K562 treated with DMSO at 1 percent for 24 hours (cell line): ENCODE data around the gene PRPF19. TPM values are rescaled to one million over a fixed set of nuclear protein-coding genes. Genes with fewer than 3 reads are reported as not detected.

Experiments
- total RNA-seq: library from RNA; unstranded; fragments of 300-600 nt; gene quantifications from 2 replicates; pipeline ENCODE4 v1.2.3, GENCODE V29; 2022; ENCODE audit warnings: low read depth; ENCODE audit not compliant: insufficient read depth

The PRPF19 gene
- total RNA-seq, result 149 and 150 TPM in 2 replicates

DNA sequence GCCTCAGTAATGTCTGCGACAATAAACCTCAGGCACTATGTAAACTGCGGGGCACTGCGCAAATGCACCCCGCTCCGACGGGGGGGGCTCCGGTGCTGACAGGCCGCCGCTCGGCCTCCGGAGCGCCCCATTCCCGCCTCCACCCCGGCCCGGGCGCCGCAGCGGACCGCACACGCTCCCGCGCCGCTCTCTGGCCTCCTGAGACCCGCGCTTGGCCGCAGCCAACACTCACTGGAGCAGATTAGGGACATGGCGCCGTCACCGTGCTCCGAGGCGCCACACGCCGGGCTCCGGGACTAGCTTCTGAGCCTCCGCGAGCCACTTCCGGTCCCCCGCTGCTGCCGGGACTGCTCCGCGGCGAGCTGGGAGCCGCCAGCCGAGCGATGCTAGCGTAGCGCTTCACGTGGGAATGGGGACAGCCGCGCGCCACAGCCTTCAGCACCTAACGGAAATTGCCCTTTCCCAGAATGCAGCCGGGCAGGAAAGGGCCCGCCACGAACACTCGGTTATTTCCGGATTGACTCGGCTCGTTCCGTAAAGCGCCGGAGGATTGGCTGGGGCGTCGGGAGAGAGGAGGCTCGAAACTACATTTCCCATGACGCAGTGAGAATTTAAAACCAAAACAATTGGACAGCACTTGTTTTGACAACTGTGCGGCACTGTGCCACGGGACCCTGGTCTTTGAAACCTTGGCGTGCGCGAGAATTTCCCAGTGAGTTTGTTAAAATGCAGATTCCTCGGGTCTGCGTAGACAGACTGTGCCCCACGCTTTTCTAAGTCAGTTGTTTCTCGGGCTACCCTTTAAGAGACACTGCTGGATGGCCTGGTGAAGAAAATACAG, at the start of gene PRPF19:
PRPF19 (minus strand) TSS at position 454 of the 841 bp plus-strand sequence; CDS start at position 251, 203 bp downstream.

DNA sequence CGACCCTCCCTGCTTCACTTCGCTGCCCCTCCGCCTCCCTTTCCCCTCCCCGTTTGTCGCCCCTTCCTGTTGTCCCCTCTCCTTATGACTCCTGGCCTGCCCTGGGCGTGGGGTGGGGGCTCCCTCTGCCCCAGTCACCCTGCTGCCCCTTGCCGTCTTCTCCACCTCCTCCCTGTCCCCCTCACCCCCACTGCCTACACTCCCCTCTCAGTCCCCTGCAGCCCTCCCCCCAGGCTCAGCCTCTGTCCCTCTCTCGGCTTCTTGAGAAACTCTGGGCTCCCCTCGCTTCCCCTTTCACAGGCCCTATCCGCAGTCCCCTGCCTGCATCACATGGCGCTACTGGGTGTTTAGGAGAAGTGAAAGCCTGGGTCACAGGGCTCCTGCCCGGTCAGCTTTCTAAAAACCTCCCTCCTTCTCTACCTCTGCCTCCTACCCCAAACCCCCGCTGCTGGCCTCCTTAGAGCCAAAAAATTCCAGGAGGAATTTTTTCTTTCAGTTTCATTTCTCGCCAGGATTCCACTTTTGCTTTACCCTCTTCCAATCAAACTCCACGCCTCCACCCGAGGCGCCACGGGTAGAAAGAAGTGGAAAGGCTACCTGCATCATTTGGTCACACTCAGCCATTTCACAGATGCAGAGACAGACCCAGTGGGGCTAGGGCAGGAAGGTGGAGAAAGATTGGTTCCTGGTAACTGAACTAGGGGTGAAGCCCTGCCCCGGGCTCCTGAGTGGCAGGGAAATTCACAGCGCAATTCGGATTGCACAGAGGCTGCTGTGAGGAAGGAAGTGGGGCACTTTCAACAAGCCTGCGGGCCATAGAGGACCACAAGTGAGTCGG, 45.7 kb upstream of the PRPF19 start, which contains the start of gene SLC15A3:
SLC15A3 (minus strand) TSS at position 273 of the 838 bp plus-strand sequence. CDS start 625 bp downstream, outside the sequence.

DNA sequence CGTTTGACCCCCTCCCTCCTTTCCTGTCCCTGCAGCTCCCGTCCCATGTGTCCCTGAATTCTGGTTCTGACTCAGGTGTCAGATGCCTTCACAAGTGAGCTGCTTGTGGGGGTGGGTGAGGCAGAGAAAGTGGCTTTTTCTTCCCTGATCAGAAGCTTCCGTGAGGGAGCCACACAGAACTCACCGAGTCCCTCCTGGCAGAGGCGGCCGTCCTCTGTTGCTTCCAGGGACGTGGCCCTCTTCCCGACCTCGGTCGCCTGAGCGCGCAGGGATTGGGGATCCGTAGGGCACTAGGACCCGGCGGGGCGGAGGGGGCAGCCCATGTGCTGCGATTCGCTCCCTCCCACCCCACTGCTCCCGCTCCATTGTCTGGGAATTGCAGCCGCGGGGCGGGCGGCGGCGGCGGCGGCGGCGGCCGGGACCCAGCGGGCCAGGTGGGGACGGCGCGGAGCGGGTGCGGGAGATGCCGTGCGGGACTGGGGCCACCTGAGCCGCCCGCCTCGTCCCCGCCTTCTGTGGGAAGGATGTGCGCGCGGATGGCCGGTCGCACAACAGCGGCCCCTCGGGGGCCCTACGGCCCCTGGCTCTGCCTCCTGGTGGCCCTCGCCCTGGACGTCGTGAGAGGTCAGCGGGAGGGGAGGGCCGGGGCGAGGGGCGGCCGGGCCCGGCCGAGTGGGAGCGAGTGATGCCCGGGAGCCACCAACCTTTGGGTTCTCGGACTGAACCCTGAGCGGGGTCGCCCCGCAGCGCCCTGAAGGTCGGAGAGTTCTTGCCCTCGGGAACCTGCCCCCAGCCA, 17.9 kb upstream of the PRPF19 start, which contains the start of gene TMEM132A:
TMEM132A (plus strand) TSS at position 351 of the 796 bp plus-strand sequence; CDS start at position 525, 174 bp downstream.

GRCh38 chr11:60913793-60914632, 7.6 kb upstream of the PRPF19 start, which contains the start of gene TMEM109:
TMEM109 (plus strand) TSS chr11:60914158; CDS start chr11:60919694, 5,536 bp downstream.

DNA sequence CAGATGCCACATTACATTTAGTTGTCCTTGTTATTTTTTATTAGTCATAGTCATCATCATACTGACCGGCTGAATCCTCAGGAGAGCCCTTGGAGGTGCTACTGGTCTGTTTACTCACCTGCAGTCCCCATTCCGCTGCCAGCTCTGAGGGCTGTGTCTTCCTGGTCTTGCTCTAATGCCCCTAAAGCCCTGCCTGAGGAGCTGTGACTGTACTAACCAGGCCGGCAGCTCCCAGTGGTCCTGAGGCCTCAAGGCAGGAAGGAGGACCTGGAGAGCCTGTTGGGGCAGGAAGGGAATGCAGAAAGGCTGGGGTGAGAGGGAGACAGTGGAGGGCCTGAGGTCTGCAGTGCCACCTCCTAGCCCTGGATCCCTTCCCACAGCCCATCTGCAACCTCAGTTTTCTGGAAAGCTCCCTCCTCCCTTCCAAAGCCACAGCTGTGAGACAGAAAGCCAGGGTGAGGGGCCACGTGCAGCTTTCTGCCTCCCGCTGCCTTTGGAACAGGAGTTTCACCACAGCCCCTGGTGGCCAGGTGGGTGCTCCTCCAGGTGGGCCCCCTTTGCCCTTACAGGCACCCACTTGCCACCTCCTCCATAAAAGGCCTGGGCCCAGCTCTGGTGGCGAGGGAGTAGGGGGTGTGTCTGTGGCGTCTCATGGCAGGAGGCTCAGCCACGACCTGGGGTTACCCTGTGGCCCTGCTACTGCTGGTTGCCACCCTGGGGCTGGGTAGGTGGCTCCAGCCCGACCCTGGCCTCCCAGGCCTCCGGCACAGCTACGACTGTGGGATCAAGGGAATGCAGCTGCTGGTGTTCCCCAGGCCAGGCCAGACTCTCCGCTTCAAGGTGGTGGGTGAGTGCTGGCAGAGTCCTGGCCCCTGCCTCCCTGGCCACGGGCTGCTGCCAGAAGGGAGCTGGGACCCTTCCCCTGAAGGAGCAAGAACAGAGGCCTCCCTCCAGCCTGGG, 39.2 kb downstream of the PRPF19 start, which contains the start of gene ZP1:
ZP1 (plus strand) TSS at position 632 of the 960 bp plus-strand sequence; CDS start at position 652, 20 bp downstream.

GRCh38 chr11:60855726-60856633, 50.4 kb downstream of the PRPF19 start, which contains the start of gene PTGDR2:
PTGDR2 (minus strand) TSS chr11:60855950; CDS start chr11:60853722, 2,228 bp downstream.

GRCh38 chr11:60841797-60842667, 64.4 kb downstream of the PRPF19 start, which contains the start of gene CCDC86:
CCDC86 (plus strand) TSS chr11:60842113; CDS start chr11:60842125, 12 bp downstream.

Other genes starting within 250 kb of the PRPF19 start
- not detected in 2 replicates for gene MS4A8, start 207.0 kb downstream of the PRPF19 start, total RNA-seq
- not detected in 2 replicates for gene MS4A18, start 181.9 kb downstream of the PRPF19 start, total RNA-seq
- gene MS4A15, start 149.7 kb downstream of the PRPF19 start, total RNA-seq, result not detected in 2 replicates
- not detected in 2 replicates for gene MS4A10, start 121.3 kb downstream of the PRPF19 start, total RNA-seq
- 36.5 and 39.2 TPM in 2 replicates for gene CCDC86, start 64.5 kb downstream of the PRPF19 start, total RNA-seq
- gene PTGDR2, start 50.6 kb downstream of the PRPF19 start, total RNA-seq, result 7.4 and 11.7 TPM in 2 replicates
- gene ZP1, start 39.0 kb downstream of the PRPF19 start, total RNA-seq, result not detected in 2 replicates
- gene TMEM109, start 7.6 kb upstream of the PRPF19 start, total RNA-seq, result 57.3 and 61.1 TPM in 2 replicates
- 0.78 and 6.6 TPM in 2 replicates for gene TMEM132A, start 17.9 kb upstream of the PRPF19 start, total RNA-seq
- 0.46 and 1.2 TPM in 2 replicates for gene SLC15A3, start 45.6 kb upstream of the PRPF19 start, total RNA-seq
- gene CD6, start 65.1 kb upstream of the PRPF19 start, total RNA-seq, result not detected in 2 replicates
- not detected in 2 replicates for gene CD5, start 195.9 kb upstream of the PRPF19 start, total RNA-seq